SU-DHL-6 (cell line): Measurements from ENCODE around the gene ZNF518A.

ENCODE experiments used
- CTCF ChIP-seq: fragments of 200-600 bp; sonication (generic); IDR thresholded peaks from one replicate; pipeline ENCODE4 v1.5.1; 2017; ENCODE audit warnings: antibody characterized with exemption, mild to moderate bottlenecking, low read length, moderate library complexity; ENCODE audit not compliant: insufficient read depth, poor library complexity, severe bottlenecking
- EZH2phosphoT487 ChIP-seq: fragments of 200-600 bp; sonication (generic), shearing (Covaris generic); conservative IDR thresholded peaks from 2 replicates; pipeline ENCODE4 v1.6.1; 2018; ENCODE audit warnings: mild to moderate bottlenecking, antibody characterized with exemption, low read length, moderate library complexity, mixed read lengths

DNA sequence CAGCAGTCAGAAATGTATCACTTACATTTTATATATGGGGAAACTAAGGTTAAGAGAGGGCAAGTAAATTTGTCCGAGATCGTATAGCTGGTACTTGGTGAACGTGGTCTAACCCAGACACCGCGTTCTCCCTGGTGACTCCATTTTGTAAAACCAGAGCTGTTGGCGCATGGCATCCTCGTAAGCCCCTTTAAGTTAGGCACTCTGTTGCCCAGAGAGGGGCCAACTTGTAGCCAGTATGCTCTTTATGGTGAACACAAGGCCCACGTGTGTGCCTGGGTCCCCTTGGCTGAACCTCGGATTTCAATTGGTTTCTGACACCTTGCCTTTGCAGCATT is 39.7 kb upstream of the ZNF518A start:
- TF ChIP-seq CTCF (no peak), EZH2phosphoT487 (no peak)
